SK-N-SH treated with all-trans-retinoic acid at 6 μM for 48 hours (cell line): Measurements from ENCODE around the gene LHFPL6.

Experiments
- ATAC-seq: fragments of 200-7000 bp; cut with Tn5 transposase; 3 replicates; pipeline ENCODE4 v1.9.1; 2020; ENCODE audit warnings: mild to moderate bottlenecking, moderate library complexity
- ARNTL ChIP-seq: fragments of 450-650 bp; formaldehyde crosslinking; IDR thresholded peaks from 2 replicates; pipeline ENCODE4 v1.5.0; 2020; ENCODE audit warnings: low read depth, mild to moderate bottlenecking, moderate library complexity, borderline replicate concordance
- BACH2 ChIP-seq: fragments of 250-450 bp; sonication (Bioruptor Pico); IDR thresholded peaks from 2 replicates; pipeline ENCODE4 v1.9.0; 2021; ENCODE audit warnings: mild to moderate bottlenecking, borderline replicate concordance
- CREB5 ChIP-seq: fragments of 250-450 bp; sonication (Bioruptor Pico); IDR thresholded peaks from 2 replicates; pipeline ENCODE4 v1.5.1; 2020; ENCODE audit warnings: low read depth, mild to moderate bottlenecking, moderate library complexity
- CSDC2 ChIP-seq: fragments of 250-450 bp; sonication (Bioruptor Pico); IDR thresholded peaks from 2 replicates; pipeline ENCODE4 v1.5.0; 2020; ENCODE audit warnings: mild to moderate bottlenecking, moderate library complexity
- CSRNP3 ChIP-seq: fragments of 250-450 bp; sonication (Bioruptor Pico); IDR thresholded peaks from 2 replicates; pipeline ENCODE4 v1.5.1; 2021; ENCODE audit warnings: mild to moderate bottlenecking, moderate library complexity
- ESRRG ChIP-seq: fragments of 250-450 bp; sonication (Bioruptor Pico); IDR thresholded peaks from 2 replicates; pipeline ENCODE4 v1.6.1; 2021; ENCODE audit warnings: mild to moderate bottlenecking
- GLIS3 ChIP-seq: fragments of 250-450 bp; sonication (Bioruptor Pico); IDR thresholded peaks from 2 replicates; pipeline ENCODE4 v1.5.0; 2020; ENCODE audit warnings: mild to moderate bottlenecking, moderate library complexity
- ISL1 ChIP-seq: fragments of 250-450 bp; sonication (Bioruptor Pico); IDR thresholded peaks from 2 replicates; pipeline ENCODE4 v2.1.2; 2022; ENCODE audit warnings: mild to moderate bottlenecking, moderate library complexity
- OSR1 ChIP-seq: fragments of 250-450 bp; sonication (Bioruptor Pico); IDR thresholded peaks from 2 replicates; pipeline ENCODE4 v1.8.0; 2022; ENCODE audit warnings: moderate library complexity, mild to moderate bottlenecking, inconsistent platforms
- PATZ1 ChIP-seq: fragments of 250-450 bp; sonication (Bioruptor Pico); IDR thresholded peaks from 2 replicates; pipeline ENCODE4 v1.8.0; 2020; ENCODE audit warnings: mild to moderate bottlenecking, moderate library complexity, borderline replicate concordance
- PPARA ChIP-seq: fragments of 250-450 bp; sonication (Bioruptor Pico); IDR thresholded peaks from 2 replicates; pipeline ENCODE4 v1.5.0; 2020; ENCODE audit warnings: mild to moderate bottlenecking, borderline replicate concordance
- RARB ChIP-seq: fragments of 250-450 bp; sonication (Bioruptor Pico); IDR thresholded peaks from 2 replicates; pipeline ENCODE4 v1.8.0; 2021; ENCODE audit warnings: mild to moderate bottlenecking, moderate library complexity
- SNAI2 ChIP-seq: fragments of 250-450 bp; sonication (Bioruptor Pico); IDR thresholded peaks from 2 replicates; pipeline ENCODE4 v1.5.0; 2020; ENCODE audit warnings: mild to moderate bottlenecking, moderate library complexity
- TCF4 ChIP-seq: fragments of 250-450 bp; sonication (Bioruptor Pico); IDR thresholded peaks from 2 replicates; pipeline ENCODE4 v1.8.0; 2021; ENCODE audit warnings: mild to moderate bottlenecking, moderate library complexity, borderline replicate concordance
- TOX ChIP-seq: fragments of 250-450 bp; sonication (Bioruptor Pico); IDR thresholded peaks from 2 replicates; pipeline ENCODE4 v1.8.0; 2021; ENCODE audit warnings: mild to moderate bottlenecking, moderate library complexity, borderline replicate concordance
- ZC3H10 ChIP-seq: fragments of 250-450 bp; sonication (Bioruptor Pico); IDR thresholded peaks from 2 replicates; pipeline ENCODE4 v1.5.1; 2021; ENCODE audit warnings: mild to moderate bottlenecking, moderate library complexity
- ZFP3 ChIP-seq: fragments of 250-450 bp; sonication (Bioruptor Pico); IDR thresholded peaks from 2 replicates; pipeline ENCODE4 v1.5.0; 2020; ENCODE audit warnings: mild to moderate bottlenecking, moderate library complexity
- ZFP30 ChIP-seq: fragments of 450-650 bp; formaldehyde crosslinking; IDR thresholded peaks from 2 replicates; pipeline ENCODE4 v1.5.0; 2022; ENCODE audit warnings: mild to moderate bottlenecking, moderate library complexity
- ZNF565 ChIP-seq: fragments of 450-650 bp; formaldehyde crosslinking; conservative IDR thresholded peaks from 2 replicates; pipeline ENCODE4 v1.5.0; 2020; ENCODE audit warnings: low read depth, mild to moderate bottlenecking, moderate library complexity
- ZNF8 ChIP-seq: fragments of 450-650 bp; formaldehyde crosslinking; IDR thresholded peaks from 2 replicates; pipeline ENCODE4 v1.5.0; 2020; ENCODE audit warnings: mild to moderate bottlenecking, moderate library complexity
- TF ChIP-seq, protein P1 (sequence below): fragments of 250-450 bp; sonication (Bioruptor Pico); IDR thresholded peaks from 2 replicates; pipeline ENCODE4 v1.5.0; 2020; ENCODE audit warnings: mild to moderate bottlenecking, moderate library complexity
- TF ChIP-seq, protein P2 (sequence below): fragments of 250-450 bp; sonication (Bioruptor Pico); IDR thresholded peaks from 2 replicates; pipeline ENCODE4 v1.8.0; 2021; ENCODE audit warnings: low read depth, mild to moderate bottlenecking, moderate library complexity, borderline replicate concordance

Gene LHFPL6

GRCh38 chr13:39397896-39398265, 205.1 kb downstream of the LHFPL6 start:
- TF ChIP-seq OSR1 (CRISPR knock-in tag) (no peak), SNAI2 (CRISPR knock-in tag) (no peak), ZNF8 (CRISPR knock-in tag) (no peak), CSRNP3 (no peak), ZNF565 (no peak), CSDC2 (CRISPR knock-in tag) (no peak), CREB5 (no peak), PATZ1 (CRISPR knock-in tag) (no peak), TCF4 (CRISPR knock-in tag) (no peak), ZFP30 (no peak), GLIS3 (CRISPR knock-in tag) (no peak), PPARA (CRISPR knock-in tag) (no peak), ISL1 (CRISPR knock-in tag) (no peak), ZC3H10 (CRISPR knock-in tag) (no peak), ARNTL (no peak), ZFP3 (CRISPR knock-in tag) (no peak)
- TF ChIP-seq, protein P1, sequence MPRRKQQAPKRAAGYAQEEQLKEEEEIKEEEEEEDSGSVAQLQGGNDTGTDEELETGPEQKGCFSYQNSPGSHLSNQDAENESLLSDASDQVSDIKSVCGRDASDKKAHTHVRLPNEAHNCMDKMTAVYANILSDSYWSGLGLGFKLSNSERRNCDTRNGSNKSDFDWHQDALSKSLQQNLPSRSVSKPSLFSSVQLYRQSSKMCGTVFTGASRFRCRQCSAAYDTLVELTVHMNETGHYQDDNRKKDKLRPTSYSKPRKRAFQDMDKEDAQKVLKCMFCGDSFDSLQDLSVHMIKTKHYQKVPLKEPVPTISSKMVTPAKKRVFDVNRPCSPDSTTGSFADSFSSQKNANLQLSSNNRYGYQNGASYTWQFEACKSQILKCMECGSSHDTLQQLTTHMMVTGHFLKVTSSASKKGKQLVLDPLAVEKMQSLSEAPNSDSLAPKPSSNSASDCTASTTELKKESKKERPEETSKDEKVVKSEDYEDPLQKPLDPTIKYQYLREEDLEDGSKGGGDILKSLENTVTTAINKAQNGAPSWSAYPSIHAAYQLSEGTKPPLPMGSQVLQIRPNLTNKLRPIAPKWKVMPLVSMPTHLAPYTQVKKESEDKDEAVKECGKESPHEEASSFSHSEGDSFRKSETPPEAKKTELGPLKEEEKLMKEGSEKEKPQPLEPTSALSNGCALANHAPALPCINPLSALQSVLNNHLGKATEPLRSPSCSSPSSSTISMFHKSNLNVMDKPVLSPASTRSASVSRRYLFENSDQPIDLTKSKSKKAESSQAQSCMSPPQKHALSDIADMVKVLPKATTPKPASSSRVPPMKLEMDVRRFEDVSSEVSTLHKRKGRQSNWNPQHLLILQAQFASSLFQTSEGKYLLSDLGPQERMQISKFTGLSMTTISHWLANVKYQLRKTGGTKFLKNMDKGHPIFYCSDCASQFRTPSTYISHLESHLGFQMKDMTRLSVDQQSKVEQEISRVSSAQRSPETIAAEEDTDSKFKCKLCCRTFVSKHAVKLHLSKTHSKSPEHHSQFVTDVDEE: no peak
- TF ChIP-seq, protein P2, sequence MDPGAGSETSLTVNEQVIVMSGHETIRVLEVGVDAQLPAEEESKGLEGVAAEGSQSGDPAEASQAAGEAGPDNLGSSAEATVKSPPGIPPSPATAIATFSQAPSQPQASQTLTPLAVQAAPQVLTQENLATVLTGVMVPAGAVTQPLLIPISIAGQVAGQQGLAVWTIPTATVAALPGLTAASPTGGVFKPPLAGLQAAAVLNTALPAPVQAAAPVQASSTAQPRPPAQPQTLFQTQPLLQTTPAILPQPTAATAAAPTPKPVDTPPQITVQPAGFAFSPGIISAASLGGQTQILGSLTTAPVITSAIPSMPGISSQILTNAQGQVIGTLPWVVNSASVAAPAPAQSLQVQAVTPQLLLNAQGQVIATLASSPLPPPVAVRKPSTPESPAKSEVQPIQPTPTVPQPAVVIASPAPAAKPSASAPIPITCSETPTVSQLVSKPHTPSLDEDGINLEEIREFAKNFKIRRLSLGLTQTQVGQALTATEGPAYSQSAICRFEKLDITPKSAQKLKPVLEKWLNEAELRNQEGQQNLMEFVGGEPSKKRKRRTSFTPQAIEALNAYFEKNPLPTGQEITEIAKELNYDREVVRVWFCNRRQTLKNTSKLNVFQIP (CRISPR knock-in tag): no peak
- ATAC-seq: no peak

DNA sequence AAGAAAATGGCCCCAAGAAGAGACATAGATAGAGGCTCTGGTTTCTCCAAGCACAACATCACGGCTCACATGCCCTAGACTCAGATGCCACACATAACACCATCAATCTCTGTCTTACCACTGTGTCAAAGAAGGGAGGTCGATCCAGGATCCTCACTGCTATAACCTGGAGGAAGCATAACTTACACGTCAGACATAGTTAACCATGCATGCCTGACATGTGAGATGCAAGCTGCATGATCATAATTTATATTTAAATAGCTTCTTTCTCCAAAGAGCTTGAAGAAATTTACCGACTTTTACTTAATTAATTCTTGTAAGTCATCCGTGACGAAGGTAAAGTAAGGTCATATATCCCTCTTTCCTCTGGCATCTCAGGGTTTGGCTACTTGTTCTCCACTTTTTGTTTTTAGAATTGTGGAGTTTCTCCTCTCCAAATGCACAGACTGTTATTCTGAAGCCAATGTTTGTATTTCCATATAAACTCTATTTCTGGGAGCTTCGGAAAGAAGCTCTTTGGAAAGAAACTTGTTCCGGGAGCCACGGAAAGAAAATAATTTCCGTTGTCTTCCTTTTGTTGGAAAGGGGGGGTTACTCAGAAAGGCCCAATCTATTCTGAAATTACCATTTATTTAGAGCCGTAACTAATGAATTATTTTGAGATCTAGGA, 205.6 kb downstream of the LHFPL6 start:
- no peak for ATAC-seq
- no peak for TF ChIP-seq ESRRG (CRISPR knock-in tag)
- TF ChIP-seq ZC3H10 (CRISPR knock-in tag): no peak
- TF ChIP-seq CSRNP3: no peak
- no peak for TF ChIP-seq PATZ1 (CRISPR knock-in tag)
- no peak for TF ChIP-seq TOX (CRISPR knock-in tag)
- no peak for TF ChIP-seq BACH2
- TF ChIP-seq PPARA (CRISPR knock-in tag): no peak
- no peak for TF ChIP-seq RARB
- TF ChIP-seq OSR1 (CRISPR knock-in tag): no peak
- TF ChIP-seq ARNTL: no peak
- TF ChIP-seq CSDC2 (CRISPR knock-in tag): no peak
- TF ChIP-seq ZFP30: no peak
- no peak for TF ChIP-seq GLIS3 (CRISPR knock-in tag)
